Measurements from ENCODE around the gene CDC6.

DNA sequence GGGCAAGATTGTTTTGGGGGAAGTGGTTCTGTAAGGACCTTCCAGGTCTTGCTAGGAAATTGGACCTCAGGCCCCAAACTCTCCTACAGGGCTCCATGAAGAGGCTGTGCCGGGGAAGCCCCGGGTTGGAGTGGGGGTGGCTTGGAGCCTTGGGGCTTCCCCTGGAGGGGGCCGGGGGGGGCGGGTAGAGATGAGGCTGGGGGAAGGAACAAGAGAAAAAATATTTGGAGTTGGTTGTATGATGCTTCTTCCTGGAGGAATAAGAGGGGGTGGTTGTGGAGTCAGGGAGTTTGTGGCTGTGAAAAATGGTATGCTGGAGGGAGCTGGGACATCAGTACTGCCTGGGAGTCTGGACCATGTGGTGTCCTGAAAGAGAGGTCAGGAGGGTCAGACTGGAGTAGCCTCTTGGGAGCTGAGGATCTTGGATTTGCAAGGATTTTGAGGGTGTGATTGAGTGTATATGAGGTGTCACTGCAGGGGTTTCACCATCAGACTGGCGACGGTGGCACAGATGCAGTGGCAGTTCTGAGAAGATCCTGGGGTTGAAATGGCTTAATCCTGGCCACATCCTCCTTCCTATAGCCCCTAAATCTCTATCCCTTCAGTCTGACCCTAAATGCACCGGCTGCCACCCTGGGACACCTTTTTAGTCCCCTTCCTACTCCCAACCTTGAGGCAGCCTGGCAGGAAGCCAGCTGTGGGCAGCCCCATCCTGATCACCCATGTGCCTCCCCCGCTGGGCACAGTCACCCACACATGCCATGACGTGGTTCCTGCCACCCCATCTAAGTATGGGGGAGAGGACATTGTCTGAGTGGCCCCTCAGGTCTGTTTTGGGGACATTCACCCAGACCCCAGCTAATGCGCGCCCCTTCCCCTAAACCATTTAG lies 32.2 kb downstream of the CDC6 start:
- TF ChIP-seq, protein P1, sequence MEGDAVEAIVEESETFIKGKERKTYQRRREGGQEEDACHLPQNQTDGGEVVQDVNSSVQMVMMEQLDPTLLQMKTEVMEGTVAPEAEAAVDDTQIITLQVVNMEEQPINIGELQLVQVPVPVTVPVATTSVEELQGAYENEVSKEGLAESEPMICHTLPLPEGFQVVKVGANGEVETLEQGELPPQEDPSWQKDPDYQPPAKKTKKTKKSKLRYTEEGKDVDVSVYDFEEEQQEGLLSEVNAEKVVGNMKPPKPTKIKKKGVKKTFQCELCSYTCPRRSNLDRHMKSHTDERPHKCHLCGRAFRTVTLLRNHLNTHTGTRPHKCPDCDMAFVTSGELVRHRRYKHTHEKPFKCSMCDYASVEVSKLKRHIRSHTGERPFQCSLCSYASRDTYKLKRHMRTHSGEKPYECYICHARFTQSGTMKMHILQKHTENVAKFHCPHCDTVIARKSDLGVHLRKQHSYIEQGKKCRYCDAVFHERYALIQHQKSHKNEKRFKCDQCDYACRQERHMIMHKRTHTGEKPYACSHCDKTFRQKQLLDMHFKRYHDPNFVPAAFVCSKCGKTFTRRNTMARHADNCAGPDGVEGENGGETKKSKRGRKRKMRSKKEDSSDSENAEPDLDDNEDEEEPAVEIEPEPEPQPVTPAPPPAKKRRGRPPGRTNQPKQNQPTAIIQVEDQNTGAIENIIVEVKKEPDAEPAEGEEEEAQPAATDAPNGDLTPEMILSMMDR (IDR thresholded peaks at IDR 0.05), result no peak
- peak in 1 of 4 donors; percentile 8 for TF ChIP-seq POLR2A (IDR thresholded peaks at IDR 0.05)
